HG03378 (cell line): ENCODE data around the gene SAXO1.
"Not testable (repeated sequence)": the region's sequence is repeated elsewhere in the genome, so short reads cannot be mapped to it uniquely, and the experiment has no call there.

Experiments
- ATAC-seq: cut with Tn5 transposase; IDR thresholded peaks from one replicate; pipeline ENCODE4 v1.9.1; 2021; ENCODE audit warnings: mild to moderate bottlenecking, moderate library complexity; ENCODE audit not compliant: unreplicated experiment

Gene SAXO1

GRCh38 chr9:18971909-18972308 is 61.1 kb downstream of the SAXO1 start:
- no peak for ATAC-seq

GRCh38 chr9:18971404-18971803 is 61.6 kb downstream of the SAXO1 start:
- no peak for ATAC-seq

- no peak for ATAC-seq
Measured at GRCh38 chr9:18970393-18970792, 62.6 kb downstream of the SAXO1 start.

- ATAC-seq: no peak
Measured at GRCh38 chr9:18969128-18969527, 63.9 kb downstream of the SAXO1 start.

- no peak for ATAC-seq
Measured at GRCh38 chr9:18955626-18956025, 77.4 kb downstream of the SAXO1 start.

GRCh38 chr9:18951936-18952335 is 81.1 kb downstream of the SAXO1 start:
- ATAC-seq: no peak

- no peak for ATAC-seq
Measured at GRCh38 chr9:18947892-18948339, 85.1 kb downstream of the SAXO1 start.

GRCh38 chr9:18942801-18943200 is 90.2 kb downstream of the SAXO1 start:
- ATAC-seq: no peak

GRCh38 chr9:18941060-18941740 is 91.8 kb downstream of the SAXO1 start:
- ATAC-seq: no peak

GRCh38 chr9:18939943-18940342 is 93.1 kb downstream of the SAXO1 start:
- ATAC-seq: no peak

GRCh38 chr9:18936094-18936871 is 96.7 kb downstream of the SAXO1 start:
- no peak for ATAC-seq

- ATAC-seq: no peak
Measured at GRCh38 chr9:18935541-18935940, 97.5 kb downstream of the SAXO1 start.

- not testable (repeated sequence) for ATAC-seq
Measured at GRCh38 chr9:18930611-18931010, 102.4 kb downstream of the SAXO1 start.

- ATAC-seq: no peak
Measured at GRCh38 chr9:18928711-18929110, 104.3 kb downstream of the SAXO1 start.

- no peak for ATAC-seq
Measured at GRCh38 chr9:18926513-18926912, 106.5 kb downstream of the SAXO1 start.

- no peak for ATAC-seq
Measured at GRCh38 chr9:18925880-18926279, 107.1 kb downstream of the SAXO1 start.

- no peak for ATAC-seq
Measured at GRCh38 chr9:18923671-18924430, 109.2 kb downstream of the SAXO1 start.

GRCh38 chr9:18923167-18923566 is 109.8 kb downstream of the SAXO1 start:
- ATAC-seq: no peak

GRCh38 chr9:18922161-18922885 is 110.7 kb downstream of the SAXO1 start:
- no peak for ATAC-seq

GRCh38 chr9:18921366-18922075 is 111.5 kb downstream of the SAXO1 start:
- no peak for ATAC-seq
